Keratinocyte (primary cell): Measurements from ENCODE around the gene ANXA2R. TPM values are rescaled to one million over a fixed set of nuclear protein-coding genes. Genes with fewer than 3 reads are reported as not detected.
A peak's percentile ranks its signal among the peaks of the same experiment; 100 is the strongest.

Source experiments
- DNase-seq: peaks from one replicate; pipeline ENCODE4 v3.0.0-alpha.2; 2011; ENCODE audit warnings: low read depth, missing footprints, low spot score
- FAIRE-seq: peaks from 2 replicates; lab custom pipeline; 2011; peaks lifted over from hg19 to GRCh38; lab: Jason Lieb, UNC
- H2AFZ ChIP-seq: 2 replicates; pipeline ENCODE4 v1.6.0; 2012; ENCODE audit warnings: low read length, control low read depth, inconsistent platforms; ENCODE audit not compliant: control insufficient read depth
- H3K27ac ChIP-seq: 2 replicates; pipeline ENCODE4 v1.5.1; 2011; ENCODE audit warnings: low read length; ENCODE audit not compliant: control insufficient read depth, insufficient read depth
- H3K27me3 ChIP-seq: 3 replicates; pipeline ENCODE4 v1.6.0; 2011; ENCODE audit warnings: low read length; ENCODE audit not compliant: control insufficient read depth, insufficient read depth; ENCODE audit errors: extremely low read depth
- H3K36me3 ChIP-seq, 2 experiments: 2 replicates in 1 of 2; 3 replicates in 1 of 2; pipeline ENCODE4 v1.5.1; 2011; ENCODE audit warnings: low read length in 2 of 2, mild to moderate bottlenecking in 1 of 2; ENCODE audit not compliant: control insufficient read depth in 2 of 2, insufficient read depth in 2 of 2; ENCODE audit errors: extremely low read depth in 1 of 2
- H3K4me1 ChIP-seq: 3 replicates; pipeline ENCODE4 v1.5.1; 2011; ENCODE audit warnings: low read length; ENCODE audit not compliant: control insufficient read depth, insufficient read depth; ENCODE audit errors: extremely low read depth
- H3K4me2 ChIP-seq: 3 replicates; pipeline ENCODE4 v1.6.0; 2011; ENCODE audit warnings: low read depth, low read length; ENCODE audit not compliant: control insufficient read depth, insufficient read depth; ENCODE audit errors: extremely low read depth
- H3K4me3 ChIP-seq, 3 experiments: fragments of 200-600 bp in 1 of 3; sonication (generic) in 1 of 3; 2 replicates in 2 of 3; 3 replicates in 1 of 3; pipeline ENCODE4 v1.5.1; 2011 to 2016; ENCODE audit warnings: low read length in 3 of 3, mild to moderate bottlenecking in 3 of 3, control low read depth in 2 of 3, inconsistent platforms in 1 of 3, low read depth in 1 of 3, mixed read lengths in 1 of 3, mixed run types in 1 of 3, moderate library complexity in 1 of 3; ENCODE audit not compliant: control insufficient read depth in 2 of 3, insufficient read depth in 2 of 3; ENCODE audit errors: extremely low read depth in 1 of 3
- H3K79me2 ChIP-seq: 2 replicates; pipeline ENCODE4 v1.6.0; 2012; ENCODE audit warnings: low read length; ENCODE audit not compliant: control insufficient read depth, insufficient read depth
- H3K9ac ChIP-seq: 3 replicates; pipeline ENCODE4 v1.6.0; 2011; ENCODE audit warnings: low read length; ENCODE audit not compliant: control insufficient read depth, insufficient read depth; ENCODE audit errors: extremely low read depth
- H3K9me1 ChIP-seq: 3 replicates; pipeline ENCODE4 v1.6.0; 2011; ENCODE audit warnings: low read length; ENCODE audit not compliant: control insufficient read depth, insufficient read depth; ENCODE audit errors: extremely low read depth
- H3K9me3 ChIP-seq: 2 replicates; pipeline ENCODE4 v1.5.1; 2012; ENCODE audit warnings: low read depth, low read length; ENCODE audit not compliant: control insufficient read depth
- H4K20me1 ChIP-seq: 3 replicates; pipeline ENCODE4 v1.6.0; 2011; ENCODE audit warnings: low read length; ENCODE audit not compliant: control insufficient read depth, insufficient read depth; ENCODE audit errors: extremely low read depth
- EZH2 ChIP-seq: IDR thresholded peaks from one replicate; pipeline ENCODE4 v1.6.1; 2012; ENCODE audit warnings: inconsistent platforms, mild to moderate bottlenecking, low read length, moderate library complexity
- dilution Hi-C: fragments of 300-500 bp; cut with MboI; formaldehyde crosslinking; loops from one replicate; pipeline ENCODE4 v1.7.0; 2020; ENCODE audit warnings: low sequenced_read_pairs; ENCODE audit not compliant: extremely low pct_ligation_motif_present
- polyA plus RNA-seq, 5 experiments: library from polyadenylated mRNA; depleted of rRNA in 3 of 5; stranded (reverse) in 3 of 5; stranded (forward) in 1 of 5; unstranded in 1 of 5; fragments of >200 nt; gene quantifications; 1 replicate in 1 of 5; 2 replicates in 3 of 5; 3 replicates in 1 of 5; pipeline versions ENCODE4 v1.2.1 to v1.2.3, GENCODE V29; 2011 to 2012; ENCODE audit warnings: missing spikeins in 2 of 5, low read depth in 1 of 5, low replicate concordance in 1 of 5
- TF ChIP-seq, protein P1 (sequence below), 3 experiments: IDR thresholded peaks in 1 of 3; conservative IDR thresholded peaks in 1 of 3; optimal IDR thresholded peaks in 1 of 3; 2 replicates in 2 of 3; 3 replicates in 1 of 3; pipeline versions ENCODE3 to v1.5.1; 2011; ENCODE audit warnings: low read length in 3 of 3, mild to moderate bottlenecking in 3 of 3, moderate library complexity in 2 of 3, control low read depth in 1 of 3, inconsistent platforms in 1 of 3; ENCODE audit not compliant: insufficient read depth in 2 of 3; ENCODE audit errors: extremely low read depth in 1 of 3

ANXA2R gene
- polyA plus RNA-seq, 1 donor (not counting 4 experiments of a cell fraction or from before 2014, with no cell fraction given): 0.17 TPM

DNA sequence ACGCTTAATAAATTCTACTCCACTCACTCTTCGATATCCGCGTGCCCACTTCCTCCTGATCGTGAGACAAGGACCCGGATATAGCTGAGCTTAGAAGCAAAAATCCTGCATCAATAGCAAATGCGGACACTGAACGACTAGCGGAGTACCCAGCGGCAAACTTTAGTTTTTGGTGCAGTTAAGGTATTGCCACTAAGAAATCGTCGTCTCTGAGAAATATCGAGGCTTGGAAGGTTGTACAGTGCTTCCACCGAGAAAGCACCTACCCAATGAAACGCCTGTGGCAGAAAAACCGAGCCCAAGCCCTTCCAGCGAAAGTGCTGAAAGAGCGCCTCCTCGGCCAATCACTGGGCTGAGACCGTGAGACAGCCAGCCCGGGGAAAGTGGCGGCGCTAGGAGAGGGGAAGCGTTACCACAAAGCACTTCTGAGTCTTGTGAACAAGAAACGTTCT, 32.2 kb downstream of the ANXA2R start:
- Histone ChIP-seq H3K36me3 (no peaks in the 10 kb centered on the region), H3K9ac (peak overlapping the region; percentile 76), H3K27ac (peak overlapping the region; percentile 79), H3K27me3 (no peaks in the 10 kb centered on the region), H2AFZ (peak overlapping the region; percentile 81), H3K9me3 (no peaks in the 10 kb centered on the region), H3K4me3 (peak overlapping the region; percentile 16 to 77 (median 70)), H3K4me2 (peak overlapping the region; percentile 88), H3K9me1 (no peaks in the 10 kb centered on the region), H3K79me2 (no peaks in the 10 kb centered on the region), H3K4me1 (peaks cover 26% of the 10 kb centered on the region), H4K20me1 (no peaks in the 10 kb centered on the region)
- no peak for DNase-seq
- dilution Hi-C loops: no loop called here
- no peak for FAIRE-seq
- no peak for TF ChIP-seq EZH2
- TF ChIP-seq, protein P1, sequence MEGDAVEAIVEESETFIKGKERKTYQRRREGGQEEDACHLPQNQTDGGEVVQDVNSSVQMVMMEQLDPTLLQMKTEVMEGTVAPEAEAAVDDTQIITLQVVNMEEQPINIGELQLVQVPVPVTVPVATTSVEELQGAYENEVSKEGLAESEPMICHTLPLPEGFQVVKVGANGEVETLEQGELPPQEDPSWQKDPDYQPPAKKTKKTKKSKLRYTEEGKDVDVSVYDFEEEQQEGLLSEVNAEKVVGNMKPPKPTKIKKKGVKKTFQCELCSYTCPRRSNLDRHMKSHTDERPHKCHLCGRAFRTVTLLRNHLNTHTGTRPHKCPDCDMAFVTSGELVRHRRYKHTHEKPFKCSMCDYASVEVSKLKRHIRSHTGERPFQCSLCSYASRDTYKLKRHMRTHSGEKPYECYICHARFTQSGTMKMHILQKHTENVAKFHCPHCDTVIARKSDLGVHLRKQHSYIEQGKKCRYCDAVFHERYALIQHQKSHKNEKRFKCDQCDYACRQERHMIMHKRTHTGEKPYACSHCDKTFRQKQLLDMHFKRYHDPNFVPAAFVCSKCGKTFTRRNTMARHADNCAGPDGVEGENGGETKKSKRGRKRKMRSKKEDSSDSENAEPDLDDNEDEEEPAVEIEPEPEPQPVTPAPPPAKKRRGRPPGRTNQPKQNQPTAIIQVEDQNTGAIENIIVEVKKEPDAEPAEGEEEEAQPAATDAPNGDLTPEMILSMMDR (optimal IDR thresholded peaks at IDR 0.05 in 1 of 3, IDR thresholded peaks at IDR 0.05 in 1 of 3, conservative IDR thresholded peaks at IDR 0.05 in 1 of 3; ENCODE audit: extremely low read depth in 1 of 3, insufficient read depth in 2 of 3, low read length in 3 of 3): peak in 1 of 3 experiments; percentile 22

DNA sequence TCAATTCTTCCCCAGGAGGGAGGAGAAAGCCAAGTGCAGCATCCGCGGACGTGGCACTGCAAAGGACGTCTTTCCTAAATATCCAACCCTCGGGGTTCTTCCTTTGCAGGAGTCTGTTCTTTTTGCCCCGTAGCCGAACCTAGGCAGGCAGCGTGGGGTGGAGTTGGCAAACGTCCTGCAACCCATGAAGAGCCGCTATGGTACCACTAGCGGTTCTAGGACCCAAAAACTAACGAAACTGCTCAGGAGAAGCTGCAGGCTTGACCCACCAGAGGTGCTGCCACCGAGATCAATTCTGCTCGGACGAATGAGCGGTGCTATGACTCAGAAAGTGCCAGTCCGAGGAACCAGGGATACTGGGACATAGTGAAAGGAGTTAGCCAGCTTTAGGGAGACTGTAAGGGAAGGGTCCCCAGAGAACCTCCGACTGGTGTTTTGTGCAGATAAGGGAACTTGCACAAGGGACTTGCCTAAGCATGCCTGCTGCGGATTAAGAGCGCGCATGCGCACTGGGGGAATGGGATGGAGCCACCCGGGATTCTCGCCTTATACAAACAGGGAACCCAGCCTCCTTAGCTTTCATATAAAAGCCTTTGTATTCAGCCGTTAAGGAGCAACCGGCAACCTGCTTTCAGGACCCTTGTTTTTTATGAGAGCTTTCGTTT, 32.7 kb downstream of the ANXA2R start:
- FAIRE-seq: no peak
- Histone ChIP-seq H3K4me3 (peak overlapping the region; percentile 16 to 77 (median 70)), H3K4me2 (peak overlapping the region; percentile 88), H2AFZ (peak overlapping the region; percentile 81), H3K79me2 (no peaks in the 10 kb centered on the region), H3K9me3 (no peaks in the 10 kb centered on the region), H3K36me3 (no peaks in the 10 kb centered on the region), H3K27me3 (no peaks in the 10 kb centered on the region), H3K9ac (peak overlapping the region; percentile 76), H4K20me1 (no peaks in the 10 kb centered on the region), H3K27ac (peak overlapping the region; percentile 79), H3K4me1 (peaks cover 26% of the 10 kb centered on the region), H3K9me1 (no peaks in the 10 kb centered on the region)
- dilution Hi-C loops: no loop called here
- DNase-seq: no peak
- TF ChIP-seq, protein P1 (optimal IDR thresholded peaks at IDR 0.05 in 1 of 3, IDR thresholded peaks at IDR 0.05 in 1 of 3, conservative IDR thresholded peaks at IDR 0.05 in 1 of 3; ENCODE audit: extremely low read depth in 1 of 3, insufficient read depth in 2 of 3, low read length in 3 of 3): no peak
- TF ChIP-seq EZH2: no peak
